OCI-LY7 (cell line): ENCODE measurements around the gene HRCT1.

Experiments used
- EZH2phosphoT487 ChIP-seq: fragments of 200-600 bp; sonication (generic); IDR thresholded peaks from 2 replicates; pipeline ENCODE4 v1.6.1; 2018; ENCODE audit warnings: low read depth, borderline replicate concordance, mild to moderate bottlenecking, mixed run types, antibody characterized with exemption, low read length, moderate library complexity, mixed read lengths
- TF ChIP-seq, protein P1 (sequence below): fragments of 200-600 bp; sonication (generic); conservative IDR thresholded peaks from 2 replicates; pipeline ENCODE4 v1.5.1; 2014; ENCODE audit warnings: mild to moderate bottlenecking, antibody characterized with exemption, low read length, moderate library complexity, mixed read lengths

DNA sequence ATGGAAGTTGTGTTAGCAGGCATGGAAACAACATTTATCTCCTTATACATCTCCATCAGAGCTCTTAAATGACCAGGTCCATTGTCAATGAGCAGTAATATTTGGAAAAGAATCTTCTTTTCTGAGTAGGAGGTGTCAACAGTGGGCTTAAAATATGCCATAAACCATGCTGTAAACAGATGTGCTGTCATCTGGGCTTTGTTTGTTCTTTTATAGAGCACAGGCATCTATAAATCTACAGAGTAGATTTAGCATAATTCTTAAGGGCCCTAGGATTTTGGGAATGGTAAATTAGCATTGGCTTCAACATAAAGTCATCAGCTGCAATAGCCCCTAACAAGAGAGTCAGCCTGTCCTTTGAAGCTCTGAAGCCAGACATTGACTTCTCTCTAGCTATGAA lies 7.7 kb upstream of the HRCT1 start:
- TF ChIP-seq, protein P1, sequence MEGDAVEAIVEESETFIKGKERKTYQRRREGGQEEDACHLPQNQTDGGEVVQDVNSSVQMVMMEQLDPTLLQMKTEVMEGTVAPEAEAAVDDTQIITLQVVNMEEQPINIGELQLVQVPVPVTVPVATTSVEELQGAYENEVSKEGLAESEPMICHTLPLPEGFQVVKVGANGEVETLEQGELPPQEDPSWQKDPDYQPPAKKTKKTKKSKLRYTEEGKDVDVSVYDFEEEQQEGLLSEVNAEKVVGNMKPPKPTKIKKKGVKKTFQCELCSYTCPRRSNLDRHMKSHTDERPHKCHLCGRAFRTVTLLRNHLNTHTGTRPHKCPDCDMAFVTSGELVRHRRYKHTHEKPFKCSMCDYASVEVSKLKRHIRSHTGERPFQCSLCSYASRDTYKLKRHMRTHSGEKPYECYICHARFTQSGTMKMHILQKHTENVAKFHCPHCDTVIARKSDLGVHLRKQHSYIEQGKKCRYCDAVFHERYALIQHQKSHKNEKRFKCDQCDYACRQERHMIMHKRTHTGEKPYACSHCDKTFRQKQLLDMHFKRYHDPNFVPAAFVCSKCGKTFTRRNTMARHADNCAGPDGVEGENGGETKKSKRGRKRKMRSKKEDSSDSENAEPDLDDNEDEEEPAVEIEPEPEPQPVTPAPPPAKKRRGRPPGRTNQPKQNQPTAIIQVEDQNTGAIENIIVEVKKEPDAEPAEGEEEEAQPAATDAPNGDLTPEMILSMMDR: no peak
- no peak for TF ChIP-seq EZH2phosphoT487
